RWPE2 (cell line): ENCODE data around the gene CTDNEP1.

Source experiments
- ATAC-seq: fragments of 200-7000 bp; cut with Tn5 transposase; 3 replicates; pipeline ENCODE4 v1.9.1; 2021; ENCODE audit warnings: low read depth
- DNase-seq: peaks from one replicate; pipeline ENCODE4 v3.0.0-alpha.2; 2020; ENCODE audit warnings: low spot score
- H3K27ac ChIP-seq: fragments of 450-650 bp; 2 replicates; pipeline ENCODE4 v1.5.1; 2017; ENCODE audit warnings: mild to moderate bottlenecking; ENCODE audit not compliant: poor library complexity, severe bottlenecking
- H3K27me3 ChIP-seq: fragments of 250-450 bp; sonication (Bioruptor Pico); 2 replicates; pipeline ENCODE4 v1.5.1; 2021; ENCODE audit warnings: mild to moderate bottlenecking, moderate library complexity; ENCODE audit not compliant: insufficient read depth, poor library complexity, severe bottlenecking
- H3K36me3 ChIP-seq: fragments of 250-450 bp; sonication (Bioruptor Pico); 2 replicates; pipeline ENCODE4 v1.5.1; 2020; ENCODE audit warnings: low read depth, mild to moderate bottlenecking, moderate library complexity
- H3K4me1 ChIP-seq: fragments of 250-450 bp; sonication (Bioruptor Pico); 2 replicates; pipeline ENCODE4 v1.5.1; 2021; ENCODE audit warnings: mild to moderate bottlenecking, moderate library complexity; ENCODE audit not compliant: insufficient read depth, poor library complexity, severe bottlenecking
- H3K4me3 ChIP-seq: fragments of 250-450 bp; sonication (Bioruptor Pico); 2 replicates; pipeline ENCODE4 v1.5.1; 2021; ENCODE audit warnings: mild to moderate bottlenecking, moderate library complexity; ENCODE audit not compliant: severe bottlenecking
- H3K9me3 ChIP-seq: fragments of 250-450 bp; sonication (Bioruptor Pico); 2 replicates; pipeline ENCODE4 v1.5.1; 2021; ENCODE audit warnings: mild to moderate bottlenecking, moderate library complexity; ENCODE audit not compliant: severe bottlenecking
- TF ChIP-seq, protein P1 (sequence below): fragments of 450-650 bp; IDR thresholded peaks from one replicate; pipeline ENCODE4 v1.5.1; 2017; ENCODE audit warnings: mild to moderate bottlenecking, moderate library complexity; ENCODE audit not compliant: poor library complexity, severe bottlenecking

The CTDNEP1 gene

DNA sequence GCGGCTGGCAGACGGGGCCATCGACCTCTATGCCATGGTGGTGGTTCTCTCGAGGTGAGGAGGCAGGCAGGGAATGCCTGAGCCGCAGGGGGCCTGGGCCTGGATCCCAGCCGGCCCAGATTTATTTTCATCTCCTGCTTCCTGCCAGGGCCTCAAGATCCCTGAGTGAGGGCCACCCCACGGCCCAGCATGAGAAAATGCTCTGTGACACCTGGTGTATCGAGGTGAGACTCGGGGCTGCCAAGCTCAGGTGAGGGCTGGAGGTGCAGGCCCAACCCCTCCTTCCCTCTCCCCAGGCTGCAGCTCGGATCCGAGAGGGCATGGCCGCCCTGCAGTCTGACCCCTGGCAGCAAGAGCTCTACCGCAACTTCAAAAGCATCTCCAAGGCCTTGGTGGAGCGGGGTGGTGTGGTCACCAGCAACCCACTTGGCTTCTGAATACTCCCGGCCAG lies 26.8 kb downstream of the CTDNEP1 start:
- H3K4me3 ChIP-seq, result no peak overlapping the region
- ATAC-seq, result no peak
- no peak for DNase-seq
- H3K36me3 ChIP-seq, result peaks cover 76% of the 10 kb centered on the region
- no peaks in the 10 kb centered on the region for H3K27me3 ChIP-seq
- H3K27ac ChIP-seq, result no peak overlapping the region
- TF ChIP-seq, protein P1, sequence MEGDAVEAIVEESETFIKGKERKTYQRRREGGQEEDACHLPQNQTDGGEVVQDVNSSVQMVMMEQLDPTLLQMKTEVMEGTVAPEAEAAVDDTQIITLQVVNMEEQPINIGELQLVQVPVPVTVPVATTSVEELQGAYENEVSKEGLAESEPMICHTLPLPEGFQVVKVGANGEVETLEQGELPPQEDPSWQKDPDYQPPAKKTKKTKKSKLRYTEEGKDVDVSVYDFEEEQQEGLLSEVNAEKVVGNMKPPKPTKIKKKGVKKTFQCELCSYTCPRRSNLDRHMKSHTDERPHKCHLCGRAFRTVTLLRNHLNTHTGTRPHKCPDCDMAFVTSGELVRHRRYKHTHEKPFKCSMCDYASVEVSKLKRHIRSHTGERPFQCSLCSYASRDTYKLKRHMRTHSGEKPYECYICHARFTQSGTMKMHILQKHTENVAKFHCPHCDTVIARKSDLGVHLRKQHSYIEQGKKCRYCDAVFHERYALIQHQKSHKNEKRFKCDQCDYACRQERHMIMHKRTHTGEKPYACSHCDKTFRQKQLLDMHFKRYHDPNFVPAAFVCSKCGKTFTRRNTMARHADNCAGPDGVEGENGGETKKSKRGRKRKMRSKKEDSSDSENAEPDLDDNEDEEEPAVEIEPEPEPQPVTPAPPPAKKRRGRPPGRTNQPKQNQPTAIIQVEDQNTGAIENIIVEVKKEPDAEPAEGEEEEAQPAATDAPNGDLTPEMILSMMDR, result no peak
- no peaks in the 10 kb centered on the region for H3K9me3 ChIP-seq
- H3K4me1 ChIP-seq, result peaks cover 9% of the 10 kb centered on the region

DNA sequence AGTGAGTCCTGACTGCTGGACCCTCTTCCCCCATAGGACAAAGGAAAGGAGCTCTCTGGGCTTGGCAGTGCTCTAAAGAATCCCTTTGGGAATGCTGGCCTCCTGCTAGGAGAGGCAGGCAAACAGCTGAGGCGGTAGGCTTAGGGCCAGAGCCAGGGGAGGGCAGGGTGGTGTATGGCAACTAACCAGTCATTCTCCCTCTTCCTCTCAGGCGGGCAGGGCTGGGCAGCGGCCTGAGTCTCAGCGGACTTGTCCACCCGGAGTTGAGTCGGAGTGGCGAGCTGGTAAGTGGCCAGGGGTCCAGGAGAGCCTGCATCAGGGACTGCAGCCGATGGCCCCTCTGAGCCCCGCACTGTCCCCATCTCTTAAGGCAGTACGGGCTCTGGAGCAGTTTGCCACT lies 27.4 kb downstream of the CTDNEP1 start:
- DNase-seq, result no peak
- TF ChIP-seq, protein P1, result no peak
- ATAC-seq, result no peak
- Histone ChIP-seq H3K36me3 (peaks cover 71% of the 10 kb centered on the region), H3K4me3 (no peak overlapping the region), H3K9me3 (no peaks in the 10 kb centered on the region), H3K27ac (no peak overlapping the region), H3K4me1 (peaks cover 9% of the 10 kb centered on the region), H3K27me3 (no peaks in the 10 kb centered on the region)

DNA sequence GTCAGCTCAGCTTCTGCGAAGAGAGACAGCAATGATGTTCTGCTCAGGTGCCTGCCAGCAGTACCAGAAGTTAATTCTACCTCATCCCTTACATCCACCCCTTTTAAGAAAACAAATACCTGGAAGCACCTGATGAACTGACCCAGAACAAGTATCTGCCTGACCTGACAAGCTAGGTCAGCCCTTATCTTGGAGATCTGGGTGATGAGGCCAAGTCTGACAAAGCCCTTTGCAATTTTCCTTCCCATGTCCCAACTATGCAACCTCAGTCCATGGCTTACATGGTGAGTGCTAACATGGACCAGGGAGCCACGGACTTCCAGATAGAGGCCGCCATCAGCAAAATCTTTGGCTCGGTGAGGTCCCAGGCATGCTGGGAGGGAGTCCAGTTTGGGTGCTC lies 28.2 kb downstream of the CTDNEP1 start:
- H3K4me1 ChIP-seq, result peaks cover 8% of the 10 kb centered on the region

DNA sequence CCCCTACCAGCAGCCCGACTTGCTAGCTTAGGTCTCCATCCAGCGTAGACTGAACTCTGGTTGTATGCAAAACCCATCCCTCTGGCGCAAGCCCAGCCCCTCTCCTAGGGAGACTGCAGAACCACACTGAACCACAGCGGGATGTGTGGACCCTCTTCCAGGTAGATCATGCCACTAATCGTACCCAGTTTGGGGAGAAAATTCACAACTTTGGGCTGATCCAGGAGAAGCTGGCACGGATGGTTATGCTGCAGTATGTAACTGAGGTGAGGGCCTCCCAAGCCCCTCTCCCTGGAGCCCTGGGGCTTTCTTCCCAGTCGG lies 28.6 kb downstream of the CTDNEP1 start:
- ATAC-seq (no peak), DNase-seq (no peak)
- H3K9me3 ChIP-seq, result no peaks in the 10 kb centered on the region
- peaks cover 59% of the 10 kb centered on the region for H3K36me3 ChIP-seq
- H3K4me1 ChIP-seq, result peaks cover 5% of the 10 kb centered on the region
- TF ChIP-seq, protein P1, result no peak
- no peaks in the 10 kb centered on the region for H3K27me3 ChIP-seq
- H3K27ac ChIP-seq, result no peak overlapping the region
- no peak overlapping the region for H3K4me3 ChIP-seq

More for the DNA sequence above, 28.2 kb downstream of the CTDNEP1 start:
- DNase-seq, result no peak
- Histone ChIP-seq H3K27me3 (no peaks in the 10 kb centered on the region), H3K9me3 (no peaks in the 10 kb centered on the region), H3K27ac (no peak overlapping the region), H3K4me3 (no peak overlapping the region), H3K36me3 (peaks cover 63% of the 10 kb centered on the region)
- TF ChIP-seq, protein P1, result no peak
- ATAC-seq, result no peak

GRCh38 chr17:7222093-7222971 lies 29.2 kb downstream of the CTDNEP1 start:
- H3K4me1 ChIP-seq, result peaks cover 5% of the 10 kb centered on the region
- peaks cover 53% of the 10 kb centered on the region for H3K36me3 ChIP-seq
- DNase-seq, result no peak
- ATAC-seq, result no peak
- no peaks in the 10 kb centered on the region for H3K9me3 ChIP-seq
- no peak overlapping the region for H3K4me3 ChIP-seq
- no peaks in the 10 kb centered on the region for H3K27me3 ChIP-seq
- TF ChIP-seq, protein P1, result no peak
- H3K27ac ChIP-seq, result no peak overlapping the region
